Trophoblast cell (in vitro differentiated cells and primary cell): Measurements from ENCODE around the gene UGT1A8.

ENCODE experiments used
- DNase-seq, 2 donors: peaks; one replicate each; pipeline ENCODE4 v3.0.0-alpha.2; 2016
- H2AFZ ChIP-seq: 2 replicates; pipeline ENCODE4 v1.6.1; 2013; ENCODE audit warnings: low read length, moderate library complexity, mild to moderate bottlenecking; ENCODE audit not compliant: insufficient read depth, poor library complexity
- H2AK5ac ChIP-seq: 2 replicates; pipeline ENCODE4 v1.6.1; 2013; ENCODE audit warnings: mild to moderate bottlenecking, low read length
- H2BK120ac ChIP-seq: 2 replicates; pipeline ENCODE4 v1.6.1; 2013; ENCODE audit warnings: low read length, mild to moderate bottlenecking, moderate library complexity; ENCODE audit not compliant: insufficient read depth, poor library complexity
- H2BK12ac ChIP-seq: 2 replicates; pipeline ENCODE4 v1.6.1; 2013; ENCODE audit warnings: mild to moderate bottlenecking, low read length, moderate library complexity
- H2BK5ac ChIP-seq: 2 replicates; pipeline ENCODE4 v1.6.1; 2013; ENCODE audit warnings: low read length, low read depth, moderate library complexity, mild to moderate bottlenecking; ENCODE audit not compliant: poor library complexity
- H3K14ac ChIP-seq: 2 replicates; pipeline ENCODE4 v1.6.1; 2013; ENCODE audit warnings: mild to moderate bottlenecking, low read length
- H3K18ac ChIP-seq: 2 replicates; pipeline ENCODE4 v1.6.1; 2013; ENCODE audit warnings: mild to moderate bottlenecking, low read length
- H3K23ac ChIP-seq: 2 replicates; pipeline ENCODE4 v1.6.1; 2013; ENCODE audit warnings: low read length
- H3K27ac ChIP-seq: 2 replicates; pipeline ENCODE4 v1.5.1; 2013; ENCODE audit warnings: low read depth, mild to moderate bottlenecking, inconsistent platforms, low read length, moderate library complexity
- H3K27me3 ChIP-seq: 2 replicates; pipeline ENCODE4 v1.6.1; 2013; ENCODE audit warnings: inconsistent platforms, mild to moderate bottlenecking, low read length, moderate library complexity; ENCODE audit not compliant: insufficient read depth
- H3K36me3 ChIP-seq, 2 experiments: 1 replicate in 1 of 2; 2 replicates in 1 of 2; pipeline ENCODE4 v1.6.1; 2013; ENCODE audit warnings: low read length in 2 of 2, mild to moderate bottlenecking in 2 of 2, moderate library complexity in 1 of 2; ENCODE audit not compliant: insufficient read depth in 2 of 2, control insufficient read depth in 1 of 2
- H3K4ac ChIP-seq: 2 replicates; pipeline ENCODE4 v1.6.1; 2013; ENCODE audit warnings: low read depth, mild to moderate bottlenecking, low read length, moderate library complexity
- H3K4me1 ChIP-seq, 2 experiments: 1 replicate in 1 of 2; 2 replicates in 1 of 2; pipeline ENCODE4 v1.6.1; 2013; ENCODE audit warnings: low read length in 2 of 2, mild to moderate bottlenecking in 2 of 2, moderate library complexity in 1 of 2; ENCODE audit not compliant: insufficient read depth in 2 of 2, control insufficient read depth in 1 of 2
- H3K4me2 ChIP-seq: 2 replicates; pipeline ENCODE4 v1.6.1; 2013; ENCODE audit warnings: inconsistent platforms, mild to moderate bottlenecking, low read length, moderate library complexity
- H3K4me3 ChIP-seq: 2 replicates; pipeline ENCODE4 v1.5.1; 2013; ENCODE audit warnings: mild to moderate bottlenecking, low read depth, low read length, inconsistent platforms
- H3K79me1 ChIP-seq: one replicate; pipeline ENCODE4 v1.6.1; 2013; ENCODE audit warnings: low read length
- H3K79me2 ChIP-seq: 2 replicates; pipeline ENCODE4 v1.6.1; 2013; ENCODE audit warnings: low read length, mild to moderate bottlenecking; ENCODE audit not compliant: control insufficient read depth, insufficient read depth, poor library complexity
- H3K9ac ChIP-seq: 2 replicates; pipeline ENCODE4 v1.6.1; 2013; ENCODE audit warnings: mild to moderate bottlenecking, low read length
- H3K9me3 ChIP-seq: 2 replicates; pipeline ENCODE4 v1.6.1; 2013; ENCODE audit warnings: low read depth, mild to moderate bottlenecking, control low read depth, inconsistent platforms, low read length; ENCODE audit not compliant: insufficient read depth
- H4K12ac ChIP-seq: 2 replicates; pipeline ENCODE4 v1.6.1; 2013; ENCODE audit warnings: low read depth, mild to moderate bottlenecking, low read length, moderate library complexity
- H4K8ac ChIP-seq: 2 replicates; pipeline ENCODE4 v1.6.1; 2013; ENCODE audit warnings: low read depth, mild to moderate bottlenecking, low read length, moderate library complexity
- H4K91ac ChIP-seq: one replicate; pipeline ENCODE4 v1.6.1; 2013; ENCODE audit warnings: low read depth, mild to moderate bottlenecking, low read length, moderate library complexity
- WGBS: extraction: QIAGEN DNeasy Blood & Tissue Kit; methylation state at CpG from one replicate; pipeline ENCODE4 v1.1.7; 2013; ENCODE audit warnings: missing lambda C conversion rate; ENCODE audit not compliant: insufficient read length, insufficient coverage; ENCODE audit errors: extremely low coverage; 5-methylcytosine and 5-hydroxymethylcytosine counted together

The UGT1A8 gene

DNA sequence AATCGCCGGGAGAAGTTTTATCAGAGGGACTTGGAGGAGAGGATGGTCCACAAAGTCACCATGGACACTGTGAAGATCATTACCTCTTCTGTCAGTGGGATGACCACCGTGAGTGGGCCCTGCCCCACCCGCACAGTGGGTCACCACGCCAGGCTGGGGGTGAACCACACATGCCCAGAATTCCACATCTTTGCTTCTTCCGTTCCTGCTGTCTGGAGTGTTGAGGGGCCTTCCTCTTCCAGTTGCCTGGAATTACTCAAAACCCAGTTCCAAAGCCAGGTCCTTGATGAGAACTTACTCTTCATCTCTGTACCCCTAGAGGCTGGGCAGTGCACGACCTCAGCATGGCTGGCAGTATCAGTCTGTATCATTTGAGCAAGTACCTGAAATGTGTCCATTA lies 182.8 kb downstream of the UGT1A8 start:
- no peak overlapping the region for H3K4me3 ChIP-seq
- no peak overlapping the region for H3K9ac ChIP-seq
- no peak overlapping the region for H3K4me2 ChIP-seq
- H3K79me1 ChIP-seq, result no peaks in the 10 kb centered on the region
- no peaks in the 10 kb centered on the region for H3K36me3 ChIP-seq
- peaks cover 15% of the 10 kb centered on the region for H3K9me3 ChIP-seq
- no peak overlapping the region for H2AK5ac ChIP-seq
- H4K91ac ChIP-seq, result no peak overlapping the region
- no peak overlapping the region for H4K8ac ChIP-seq
- H4K12ac ChIP-seq, result no peak overlapping the region
- H2BK120ac ChIP-seq, result no peak overlapping the region
- no peak overlapping the region for H3K4ac ChIP-seq
- H3K18ac ChIP-seq, result no peak overlapping the region
- no peaks in the 10 kb centered on the region for H3K4me1 ChIP-seq
- DNase-seq, result no peak
- no peak overlapping the region for H2AFZ ChIP-seq
- no peak overlapping the region for H3K14ac ChIP-seq
- H3K79me2 ChIP-seq, result no peaks in the 10 kb centered on the region
- no peak overlapping the region for H3K23ac ChIP-seq
- H3K27ac ChIP-seq, result no peak overlapping the region
- H2BK12ac ChIP-seq, result no peak overlapping the region
- H2BK5ac ChIP-seq, result no peak overlapping the region
- H3K27me3 ChIP-seq, result no peaks in the 10 kb centered on the region
- WGBS, result no CpG with 5 or more reads among the region's 7 CpGs

- no peak overlapping the region for H3K4me2 ChIP-seq
- no peaks in the 10 kb centered on the region for H3K36me3 ChIP-seq
- no peak overlapping the region for H3K9ac ChIP-seq
- no peaks in the 10 kb centered on the region for H3K79me1 ChIP-seq
- H2AFZ ChIP-seq, result no peak overlapping the region
- no peak overlapping the region for H2BK12ac ChIP-seq
- H2BK120ac ChIP-seq, result no peak overlapping the region
- no peaks in the 10 kb centered on the region for H3K4me1 ChIP-seq
- no peak for DNase-seq
- H4K12ac ChIP-seq, result no peak overlapping the region
- WGBS, result no CpG with 5 or more reads among the region's 9 CpGs
- no peak overlapping the region for H3K18ac ChIP-seq
- no peaks in the 10 kb centered on the region for H3K27me3 ChIP-seq
- H4K8ac ChIP-seq, result no peak overlapping the region
- H2BK5ac ChIP-seq, result no peak overlapping the region
- no peak overlapping the region for H2AK5ac ChIP-seq
- H3K4me3 ChIP-seq, result no peak overlapping the region
- H3K14ac ChIP-seq, result no peak overlapping the region
- H4K91ac ChIP-seq, result no peak overlapping the region
- H3K27ac ChIP-seq, result no peak overlapping the region
- no peaks in the 10 kb centered on the region for H3K79me2 ChIP-seq
- H3K9me3 ChIP-seq, result peaks cover 12% of the 10 kb centered on the region
- no peak overlapping the region for H3K23ac ChIP-seq
- no peak overlapping the region for H3K4ac ChIP-seq
Observed at GRCh38 chr2:233801357-233802131, 184.1 kb downstream of the UGT1A8 start.

- Histone ChIP-seq H3K14ac (no peak overlapping the region), H2BK12ac (no peak overlapping the region), H2AK5ac (no peak overlapping the region), H3K36me3 (no peaks in the 10 kb centered on the region), H3K79me1 (no peaks in the 10 kb centered on the region), H3K4me3 (no peak overlapping the region), H3K27ac (no peak overlapping the region), H4K91ac (no peak overlapping the region), H4K12ac (no peak overlapping the region), H2AFZ (no peak overlapping the region), H3K79me2 (no peaks in the 10 kb centered on the region), H4K8ac (no peak overlapping the region), H3K9ac (no peak overlapping the region), H3K4ac (no peak overlapping the region), H3K4me1 (no peaks in the 10 kb centered on the region), H3K23ac (no peak overlapping the region), H3K18ac (no peak overlapping the region), H3K27me3 (no peaks in the 10 kb centered on the region), H2BK5ac (no peak overlapping the region), H3K4me2 (no peak overlapping the region), H3K9me3 (peaks cover 12% of the 10 kb centered on the region), H2BK120ac (no peak overlapping the region)
- no peak for DNase-seq
- WGBS, result no CpG with 5 or more reads among the region's 3 CpGs
Observed at GRCh38 chr2:233802132-233802815, 184.8 kb downstream of the UGT1A8 start.

- H3K4me2 ChIP-seq, result no peak overlapping the region
- H3K23ac ChIP-seq, result no peak overlapping the region
- H4K8ac ChIP-seq, result no peak overlapping the region
- H3K4me1 ChIP-seq, result no peaks in the 10 kb centered on the region
- no peak overlapping the region for H2AFZ ChIP-seq
- H3K27ac ChIP-seq, result no peak overlapping the region
- H3K9ac ChIP-seq, result no peak overlapping the region
- H3K4me3 ChIP-seq, result no peak overlapping the region
- H3K36me3 ChIP-seq, result no peaks in the 10 kb centered on the region
- no peak overlapping the region for H2BK120ac ChIP-seq
- H3K14ac ChIP-seq, result no peak overlapping the region
- H4K91ac ChIP-seq, result no peak overlapping the region
- H3K18ac ChIP-seq, result no peak overlapping the region
- no peak overlapping the region for H4K12ac ChIP-seq
- H2AK5ac ChIP-seq, result no peak overlapping the region
- peaks cover 11% of the 10 kb centered on the region for H3K9me3 ChIP-seq
- DNase-seq, result no peak
- no CpG with 5 or more reads among the region's 2 CpGs for WGBS
- H2BK5ac ChIP-seq, result no peak overlapping the region
- H2BK12ac ChIP-seq, result no peak overlapping the region
- no peaks in the 10 kb centered on the region for H3K79me1 ChIP-seq
- no peaks in the 10 kb centered on the region for H3K79me2 ChIP-seq
- H3K27me3 ChIP-seq, result no peaks in the 10 kb centered on the region
- no peak overlapping the region for H3K4ac ChIP-seq
Observed at GRCh38 chr2:233803292-233803911, 186.0 kb downstream of the UGT1A8 start.
